GM12864 (cell line): ENCODE data around the gene PLXDC1.

Experiments
- DNase-seq: peaks from one replicate; pipeline ENCODE4 v3.0.0-alpha.2; 2011; ENCODE audit warnings: low read depth
- H3K4me3 ChIP-seq: 2 replicates; pipeline ENCODE4 v1.5.1; 2011; ENCODE audit warnings: mild to moderate bottlenecking, low read depth, low read length, control low read depth
- CTCF ChIP-seq: IDR thresholded peaks from 2 replicates; pipeline ENCODE4 v1.5.1; 2011; ENCODE audit warnings: low read depth, mild to moderate bottlenecking, moderate library complexity, low read length, control low read depth, inconsistent platforms; ENCODE audit errors: missing control alignments

Gene PLXDC1

GRCh38 chr17:39166437-39167335, 15.2 kb upstream of the PLXDC1 start:
- TF ChIP-seq CTCF: no peak
- DNase-seq: no peak
- H3K4me3 ChIP-seq: no peak overlapping the region

DNA sequence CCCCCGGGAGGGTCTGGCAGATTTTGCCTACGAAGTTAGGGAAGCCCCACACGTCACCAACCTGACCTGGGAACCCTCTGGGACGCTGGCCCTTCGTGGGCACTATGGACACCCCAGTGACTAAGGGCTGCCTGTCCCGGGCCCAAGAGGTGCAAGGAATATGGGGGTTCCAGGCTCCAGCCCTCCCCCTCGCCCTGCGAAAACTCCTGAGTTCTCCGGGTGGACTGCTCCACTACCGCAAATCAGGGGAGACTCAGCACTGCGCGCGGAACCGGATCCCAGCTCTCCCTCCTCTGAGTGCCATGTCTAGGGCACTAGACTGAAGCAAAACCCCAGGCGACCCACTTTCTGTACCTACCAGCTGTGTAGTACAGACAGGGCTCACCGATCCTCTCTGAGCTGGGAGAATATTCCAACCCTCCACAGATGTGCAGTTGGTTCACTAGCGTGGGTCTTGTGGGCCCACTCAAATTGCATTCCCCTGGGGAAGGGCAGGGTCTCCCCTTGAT, 14.5 kb upstream of the PLXDC1 start, which contains the start of gene ARL5C:
ARL5C (minus strand) TSS at position 321 of the 509 bp plus-strand sequence. CDS start 401 bp downstream, outside the sequence.
- DNase-seq: no peak

GRCh38 chr17:39165178-39165840, 13.9 kb upstream of the PLXDC1 start:
- TF ChIP-seq CTCF: no peak
- DNase-seq: no peak
- H3K4me3 ChIP-seq: peak overlapping the region; percentile 45

More for the DNA sequence above, 14.5 kb upstream of the PLXDC1 start, which contains the start of gene ARL5C:
- no peak for TF ChIP-seq CTCF
- H3K4me3 ChIP-seq: peak within 1 kb of the TSS; percentile 45

DNA sequence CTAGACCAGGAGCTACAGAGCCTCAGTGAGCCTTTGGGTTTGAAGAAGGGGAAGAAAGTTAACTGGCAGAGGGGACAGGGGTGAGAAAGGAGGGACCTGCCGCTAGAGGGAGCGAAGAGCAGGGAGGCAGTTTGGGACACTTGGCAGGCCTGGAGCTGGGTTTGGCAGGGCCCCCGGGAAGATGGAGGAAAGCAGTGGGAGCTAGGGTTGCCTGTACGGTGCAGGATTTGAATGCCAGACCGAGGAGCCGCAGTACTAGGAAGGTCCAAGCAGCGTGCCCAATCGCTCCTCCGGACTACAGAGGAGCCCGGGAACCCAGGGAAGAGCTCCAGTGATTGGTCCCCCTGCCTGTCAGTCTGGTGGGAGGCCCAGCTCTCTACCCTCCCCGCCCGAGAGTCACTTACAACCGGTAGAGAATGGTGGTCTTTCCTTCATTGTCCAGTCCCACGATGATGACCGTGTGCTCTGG, 13.3 kb upstream of the PLXDC1 start:
- TF ChIP-seq CTCF: peak; percentile 96
- DNase-seq: peak; percentile 83
- peak overlapping the region; percentile 45 for H3K4me3 ChIP-seq

- DNase-seq: no peak
- H3K4me3 ChIP-seq: no peak overlapping the region
- no peak for TF ChIP-seq CTCF
Measured at GRCh38 chr17:39161962-39162361, 10.5 kb upstream of the PLXDC1 start.

DNA sequence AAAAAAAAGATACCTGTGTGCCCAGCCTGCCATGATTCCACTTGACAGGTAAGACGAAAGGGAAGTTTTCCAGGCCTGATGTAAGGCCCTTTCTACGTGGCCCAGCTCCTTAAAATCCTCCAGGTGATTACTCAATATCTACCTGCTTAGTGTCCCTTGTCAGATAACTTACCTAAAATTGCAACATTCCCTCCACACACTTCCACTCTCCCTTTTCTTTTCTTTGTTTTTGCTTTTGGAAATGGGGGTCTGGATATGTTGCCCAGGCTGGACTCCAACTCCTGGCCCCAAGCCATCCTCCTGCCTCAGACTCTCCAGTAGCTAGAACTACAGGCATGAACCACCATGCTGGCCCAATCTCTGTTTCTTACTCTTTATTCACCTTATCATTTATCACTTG, 7.2 kb upstream of the PLXDC1 start:
- TF ChIP-seq CTCF: no peak
- no peak overlapping the region for H3K4me3 ChIP-seq
- no peak for DNase-seq
